ENCODE measurements around the gene EXOC4. TPM values are rescaled to one million over a fixed set of nuclear protein-coding genes. Genes with fewer than 3 reads are reported as not detected.

EXOC4 gene
- total and polyA plus RNA-seq, 2 donors (not counting 1 experiment from before 2014, with no cell fraction given): 79.6 to 158 TPM

GRCh38 chr7:133735222-133735621, 482.3 kb downstream of the EXOC4 start:
- no peak overlapping the region for H3K9ac ChIP-seq (ENCODE audit: insufficient read depth, low read length)
- DNase-seq (ENCODE audit: low read depth in 2 of 2): peak; percentile 30 to 55
- H3K9me3 ChIP-seq (ENCODE audit: control insufficient read depth, insufficient read depth, low read depth, low read length): no peaks in the 10 kb centered on the region
- no peak overlapping the region for H3K27ac ChIP-seq (ENCODE audit: insufficient read depth, low read length)
- H3K4me3 ChIP-seq (replicated peaks in 1 of 4; ENCODE audit: control extremely low read depth in 1 of 4, insufficient read depth in 1 of 4, low read depth in 3 of 4, low read length in 4 of 4): no peak overlapping the region
- H3K4me2 ChIP-seq (ENCODE audit: extremely low read depth, insufficient read depth, low read length): no peak overlapping the region
- H3K27me3 ChIP-seq (ENCODE audit: control insufficient read depth, insufficient read depth, low read length): no peaks in the 10 kb centered on the region
- H2AFZ ChIP-seq (ENCODE audit: low read length): no peak overlapping the region
- H3K36me3 ChIP-seq (ENCODE audit: control insufficient read depth, insufficient read depth, low read length): no peaks in the 10 kb centered on the region
- H4K20me1 ChIP-seq (ENCODE audit: control insufficient read depth, extremely low read depth, insufficient read depth, low read length): no peaks in the 10 kb centered on the region
- TF ChIP-seq EZH2 (IDR thresholded peaks at IDR 0.05; ENCODE audit: low read length, missing control alignments) (no peak), CTCF (conservative IDR thresholded peaks at IDR 0.05 in 1 of 2, IDR thresholded peaks at IDR 0.05 in 1 of 2; ENCODE audit: low read depth in 1 of 2, low read length in 2 of 2) (no peak)
- H3K4me1 ChIP-seq (ENCODE audit: control insufficient read depth, extremely low read depth, insufficient read depth, low read length): no peaks in the 10 kb centered on the region
- no peaks in the 10 kb centered on the region for H3K79me2 ChIP-seq (ENCODE audit: control insufficient read depth, insufficient read depth, low read length)

GRCh38 chr7:133739817-133740216, 486.9 kb downstream of the EXOC4 start:
- Histone ChIP-seq H3K36me3 (ENCODE audit: control insufficient read depth, insufficient read depth, low read length) (no peaks in the 10 kb centered on the region), H3K4me3 (replicated peaks in 1 of 4; ENCODE audit: control extremely low read depth in 1 of 4, insufficient read depth in 1 of 4, low read depth in 3 of 4, low read length in 4 of 4) (no peak overlapping the region), H3K9me3 (ENCODE audit: control insufficient read depth, insufficient read depth, low read depth, low read length) (no peaks in the 10 kb centered on the region), H3K4me2 (ENCODE audit: extremely low read depth, insufficient read depth, low read length) (no peak overlapping the region), H2AFZ (ENCODE audit: low read length) (no peak overlapping the region), H3K79me2 (ENCODE audit: control insufficient read depth, insufficient read depth, low read length) (no peaks in the 10 kb centered on the region), H4K20me1 (ENCODE audit: control insufficient read depth, extremely low read depth, insufficient read depth, low read length) (no peaks in the 10 kb centered on the region), H3K27ac (ENCODE audit: insufficient read depth, low read length) (no peak overlapping the region), H3K4me1 (ENCODE audit: control insufficient read depth, extremely low read depth, insufficient read depth, low read length) (no peaks in the 10 kb centered on the region), H3K9ac (ENCODE audit: insufficient read depth, low read length) (no peak overlapping the region), H3K27me3 (ENCODE audit: control insufficient read depth, insufficient read depth, low read length) (no peaks in the 10 kb centered on the region)
- no peak for DNase-seq (ENCODE audit: low read depth in 2 of 2)
- no peak for TF ChIP-seq EZH2 (IDR thresholded peaks at IDR 0.05; ENCODE audit: low read length, missing control alignments)
- no peak for TF ChIP-seq CTCF (conservative IDR thresholded peaks at IDR 0.05 in 1 of 2, IDR thresholded peaks at IDR 0.05 in 1 of 2; ENCODE audit: low read depth in 1 of 2, low read length in 2 of 2)

- Histone ChIP-seq H3K27me3 (ENCODE audit: control insufficient read depth, insufficient read depth, low read length) (no peaks in the 10 kb centered on the region), H3K9me3 (ENCODE audit: control insufficient read depth, insufficient read depth, low read depth, low read length) (no peaks in the 10 kb centered on the region), H4K20me1 (ENCODE audit: control insufficient read depth, extremely low read depth, insufficient read depth, low read length) (no peaks in the 10 kb centered on the region), H3K36me3 (ENCODE audit: control insufficient read depth, insufficient read depth, low read length) (no peaks in the 10 kb centered on the region), H3K4me1 (ENCODE audit: control insufficient read depth, extremely low read depth, insufficient read depth, low read length) (no peaks in the 10 kb centered on the region), H3K79me2 (ENCODE audit: control insufficient read depth, insufficient read depth, low read length) (no peaks in the 10 kb centered on the region), H2AFZ (ENCODE audit: low read length) (no peak overlapping the region), H3K4me3 (replicated peaks in 1 of 4; ENCODE audit: control extremely low read depth in 1 of 4, insufficient read depth in 1 of 4, low read depth in 3 of 4, low read length in 4 of 4) (no peak overlapping the region), H3K4me2 (ENCODE audit: extremely low read depth, insufficient read depth, low read length) (no peak overlapping the region), H3K27ac (ENCODE audit: insufficient read depth, low read length) (no peak overlapping the region), H3K9ac (ENCODE audit: insufficient read depth, low read length) (no peak overlapping the region)
- TF ChIP-seq EZH2 (IDR thresholded peaks at IDR 0.05; ENCODE audit: low read length, missing control alignments) (no peak), CTCF (conservative IDR thresholded peaks at IDR 0.05 in 1 of 2, IDR thresholded peaks at IDR 0.05 in 1 of 2; ENCODE audit: low read depth in 1 of 2, low read length in 2 of 2) (no peak)
- no peak for DNase-seq (ENCODE audit: low read depth in 2 of 2)
These were observed 488.2 kb downstream of the EXOC4 start for GRCh38 chr7:133741078-133741477.

Measured in fibroblast of lung (primary cell).